ENCODE measurements around the gene APC2.

The APC2 gene

GRCh38 chr19:1461862-1462261 is 11.9 kb downstream of the APC2 start:
- DNase-seq = no peak
- TF ChIP-seq CTCF (IDR thresholded peaks at IDR 0.05) = no peak
- Mint-ChIP-seq H3K4me3 (no peak overlapping the region), H3K9me3 (no peaks in the 10 kb centered on the region), H3K27ac (no peak overlapping the region), H3K36me3 (ENCODE audit: low read depth) (peaks cover 4% of the 10 kb centered on the region), H3K27me3 (ENCODE audit: low read depth, poor library complexity) (peaks cover 70% of the 10 kb centered on the region), H3K4me1 (no peaks in the 10 kb centered on the region)

- H3K27me3 Mint-ChIP-seq (ENCODE audit: low read depth, poor library complexity) = peaks cover 73% of the 10 kb centered on the region
- no peak overlapping the region for H3K27ac Mint-ChIP-seq
- peak; percentile 60 for TF ChIP-seq CTCF (IDR thresholded peaks at IDR 0.05)
- peaks cover 3% of the 10 kb centered on the region for H3K4me1 Mint-ChIP-seq
- no peak overlapping the region for H3K4me3 Mint-ChIP-seq
- no peaks in the 10 kb centered on the region for H3K9me3 Mint-ChIP-seq
- no peaks in the 10 kb centered on the region for H3K36me3 Mint-ChIP-seq (ENCODE audit: low read depth)
- peak; percentile 72 for DNase-seq
Measured at GRCh38 chr19:1465191-1466016, 15.5 kb downstream of the APC2 start.

- Mint-ChIP-seq H3K36me3 (ENCODE audit: low read depth) (no peaks in the 10 kb centered on the region), H3K9me3 (no peaks in the 10 kb centered on the region), H3K4me3 (no peak overlapping the region), H3K27ac (no peak overlapping the region), H3K27me3 (ENCODE audit: low read depth, poor library complexity) (peaks cover 79% of the 10 kb centered on the region), H3K4me1 (peaks cover 4% of the 10 kb centered on the region)
- TF ChIP-seq CTCF (IDR thresholded peaks at IDR 0.05) = no peak
- DNase-seq = no peak
Measured at GRCh38 chr19:1466018-1466460, 16.1 kb downstream of the APC2 start.

GRCh38 chr19:1466461-1467214 is 16.7 kb downstream of the APC2 start:
- peak; percentile 42 for DNase-seq
- no peak for TF ChIP-seq CTCF (IDR thresholded peaks at IDR 0.05)
- Mint-ChIP-seq H3K36me3 (ENCODE audit: low read depth) (no peaks in the 10 kb centered on the region), H3K9me3 (no peaks in the 10 kb centered on the region), H3K4me3 (no peak overlapping the region), H3K27ac (no peak overlapping the region), H3K27me3 (ENCODE audit: low read depth, poor library complexity) (peaks cover 85% of the 10 kb centered on the region), H3K4me1 (peaks cover 7% of the 10 kb centered on the region)

- DNase-seq = no peak
- Mint-ChIP-seq H3K9me3 (no peaks in the 10 kb centered on the region), H3K36me3 (ENCODE audit: low read depth) (no peaks in the 10 kb centered on the region), H3K4me3 (no peak overlapping the region), H3K27me3 (ENCODE audit: low read depth, poor library complexity) (peaks cover 90% of the 10 kb centered on the region), H3K27ac (no peak overlapping the region), H3K4me1 (peaks cover 7% of the 10 kb centered on the region)
- no peak for TF ChIP-seq CTCF (IDR thresholded peaks at IDR 0.05)
Measured at GRCh38 chr19:1467215-1467489, 17.2 kb downstream of the APC2 start.

All from nephron progenitor cell (in vitro differentiated cells).